MM.1S (cell line): ENCODE results near the gene USP6NL.

ENCODE experiments used
- DNase-seq: peaks from one replicate; pipeline ENCODE4 v3.0.0-alpha.2; 2015
- H2AFZ ChIP-seq: fragments of 300-600 bp; sonication (generic); 2 replicates; pipeline ENCODE4 v1.6.0; 2016; ENCODE audit warnings: antibody characterized with exemption, low read length
- H3F3A ChIP-seq: fragments of 300-600 bp; sonication (generic); 2 replicates; pipeline ENCODE4 v1.6.1; 2016; ENCODE audit warnings: mild to moderate bottlenecking, antibody characterized with exemption, low read length, moderate library complexity, mixed read lengths; ENCODE audit not compliant: insufficient read depth
- H3K27ac ChIP-seq: fragments of 300-600 bp; sonication (generic); 2 replicates; pipeline ENCODE4 v1.5.1; 2016; ENCODE audit warnings: mild to moderate bottlenecking, low read length
- H3K27me3 ChIP-seq: fragments of 300-600 bp; sonication (generic); replicated peaks from 2 replicates; pipeline ENCODE4 v1.6.0; 2016; ENCODE audit warnings: low read length; ENCODE audit not compliant: insufficient read depth
- H3K36me3 ChIP-seq: fragments of 300-600 bp; sonication (generic); replicated peaks from 2 replicates; pipeline ENCODE4 v1.6.1; 2016; ENCODE audit warnings: mild to moderate bottlenecking, low read length, mixed read lengths; ENCODE audit not compliant: insufficient read depth
- H3K4me1 ChIP-seq: fragments of 300-600 bp; sonication (generic); 2 replicates; pipeline ENCODE4 v1.6.1; 2016; ENCODE audit warnings: low read length, mixed read lengths
- H3K4me2 ChIP-seq: fragments of 300-600 bp; sonication (generic); 2 replicates; pipeline ENCODE4 v1.6.0; 2016; ENCODE audit warnings: low read depth, low read length
- H3K4me3 ChIP-seq: fragments of 300-600 bp; sonication (generic); 2 replicates; pipeline ENCODE4 v1.5.1; 2016; ENCODE audit warnings: low read length, mixed read lengths
- H3K79me2 ChIP-seq: fragments of 300-600 bp; sonication (generic); 2 replicates; pipeline ENCODE4 v1.6.1; 2016; ENCODE audit warnings: mixed run types, low read length, mixed read lengths
- H3K9ac ChIP-seq: fragments of 300-600 bp; sonication (generic); 2 replicates; pipeline ENCODE4 v1.6.1; 2016; ENCODE audit warnings: low read length, mixed read lengths
- H3K9me2 ChIP-seq: fragments of 300-600 bp; sonication (generic); replicated peaks from 2 replicates; pipeline ENCODE4 v1.6.1; 2016; ENCODE audit warnings: mild to moderate bottlenecking, low read length, mixed read lengths; ENCODE audit not compliant: insufficient read depth
- H3K9me3 ChIP-seq: fragments of 300-600 bp; sonication (generic); replicated peaks from 2 replicates; pipeline ENCODE4 v1.6.1; 2016; ENCODE audit warnings: mild to moderate bottlenecking, low read length, mixed read lengths; ENCODE audit not compliant: insufficient read depth
- H4K20me1 ChIP-seq: fragments of 300-600 bp; sonication (generic); 2 replicates; pipeline ENCODE4 v1.6.1; 2016; ENCODE audit warnings: mild to moderate bottlenecking, low read length, moderate library complexity, mixed read lengths; ENCODE audit not compliant: insufficient read depth
- CTCF ChIP-seq: fragments of 300-600 bp; sonication (generic); IDR thresholded peaks from 2 replicates; pipeline ENCODE4 v1.5.1; 2016; ENCODE audit warnings: antibody characterized with exemption, low read length, mixed read lengths
- EZH2 ChIP-seq: fragments of 300-600 bp; sonication (generic); optimal IDR thresholded peaks from 2 replicates; pipeline ENCODE3; 2017; ENCODE audit warnings: low read depth, mild to moderate bottlenecking, antibody characterized with exemption, low read length, mixed read lengths
- EZH2phosphoT487 ChIP-seq: fragments of 300-600 bp; sonication (generic); IDR thresholded peaks from 2 replicates; pipeline ENCODE4 v1.6.1; 2018; ENCODE audit warnings: antibody characterized with exemption, low read length

The USP6NL gene

GRCh38 chr10:11532306-11532705 lies 79.1 kb downstream of the USP6NL start:
- no peaks in the 10 kb centered on the region for H3K36me3 ChIP-seq
- H3K27ac ChIP-seq, result no peak overlapping the region
- no peaks in the 10 kb centered on the region for H3F3A ChIP-seq
- H2AFZ ChIP-seq, result no peak overlapping the region
- no peak overlapping the region for H3K4me3 ChIP-seq
- H4K20me1 ChIP-seq, result no peaks in the 10 kb centered on the region
- H3K9ac ChIP-seq, result no peak overlapping the region
- H3K4me2 ChIP-seq, result no peak overlapping the region
- no peaks in the 10 kb centered on the region for H3K27me3 ChIP-seq
- H3K9me2 ChIP-seq, result no peaks in the 10 kb centered on the region
- H3K4me1 ChIP-seq, result peaks cover 3% of the 10 kb centered on the region; the same call in 1 of the 2 replicates
- no peaks in the 10 kb centered on the region for H3K9me3 ChIP-seq
- DNase-seq, result no peak
- no peaks in the 10 kb centered on the region for H3K79me2 ChIP-seq
- TF ChIP-seq EZH2, result no peak
- TF ChIP-seq CTCF, result no peak
- TF ChIP-seq EZH2phosphoT487, result no peak

GRCh38 chr10:11530806-11531205 lies 80.6 kb downstream of the USP6NL start:
- H3K4me3 ChIP-seq, result no peak overlapping the region
- no peak overlapping the region for H3K4me2 ChIP-seq
- no peaks in the 10 kb centered on the region for H3F3A ChIP-seq
- DNase-seq, result no peak
- H3K79me2 ChIP-seq, result no peaks in the 10 kb centered on the region
- no peak overlapping the region for H2AFZ ChIP-seq
- H3K4me1 ChIP-seq, result peaks cover 3% of the 10 kb centered on the region; the same call in 1 of the 2 replicates
- TF ChIP-seq CTCF, result no peak
- H3K36me3 ChIP-seq, result no peaks in the 10 kb centered on the region
- H3K9me2 ChIP-seq, result no peaks in the 10 kb centered on the region
- H3K9me3 ChIP-seq, result no peaks in the 10 kb centered on the region
- no peak overlapping the region for H3K27ac ChIP-seq
- H3K27me3 ChIP-seq, result no peaks in the 10 kb centered on the region
- no peaks in the 10 kb centered on the region for H4K20me1 ChIP-seq
- H3K9ac ChIP-seq, result no peak overlapping the region

GRCh38 chr10:11529276-11529903 lies 82.1 kb downstream of the USP6NL start:
- Histone ChIP-seq H3K4me3 (no peak overlapping the region), H3K36me3 (no peaks in the 10 kb centered on the region), H3K9me2 (no peaks in the 10 kb centered on the region), H2AFZ (no peak overlapping the region), H3K79me2 (no peaks in the 10 kb centered on the region), H4K20me1 (no peaks in the 10 kb centered on the region), H3K9me3 (no peaks in the 10 kb centered on the region), H3K27me3 (no peaks in the 10 kb centered on the region), H3K9ac (no peak overlapping the region), H3K4me2 (no peak overlapping the region), H3K27ac (no peak overlapping the region), H3K4me1 (peaks cover 3% of the 10 kb centered on the region; the same call in 1 of the 2 replicates), H3F3A (no peaks in the 10 kb centered on the region)
- DNase-seq, result no peak
- TF ChIP-seq EZH2 (no peak), CTCF (no peak), EZH2phosphoT487 (no peak)
